Measurements from ENCODE around the gene UBQLN4. TPM values are rescaled to one million over a fixed set of nuclear protein-coding genes. Genes with fewer than 3 reads are reported as not detected.

Gene UBQLN4
- polyA plus RNA-seq, 1 donor from 2014 or later, result 34.9 TPM

DNA sequence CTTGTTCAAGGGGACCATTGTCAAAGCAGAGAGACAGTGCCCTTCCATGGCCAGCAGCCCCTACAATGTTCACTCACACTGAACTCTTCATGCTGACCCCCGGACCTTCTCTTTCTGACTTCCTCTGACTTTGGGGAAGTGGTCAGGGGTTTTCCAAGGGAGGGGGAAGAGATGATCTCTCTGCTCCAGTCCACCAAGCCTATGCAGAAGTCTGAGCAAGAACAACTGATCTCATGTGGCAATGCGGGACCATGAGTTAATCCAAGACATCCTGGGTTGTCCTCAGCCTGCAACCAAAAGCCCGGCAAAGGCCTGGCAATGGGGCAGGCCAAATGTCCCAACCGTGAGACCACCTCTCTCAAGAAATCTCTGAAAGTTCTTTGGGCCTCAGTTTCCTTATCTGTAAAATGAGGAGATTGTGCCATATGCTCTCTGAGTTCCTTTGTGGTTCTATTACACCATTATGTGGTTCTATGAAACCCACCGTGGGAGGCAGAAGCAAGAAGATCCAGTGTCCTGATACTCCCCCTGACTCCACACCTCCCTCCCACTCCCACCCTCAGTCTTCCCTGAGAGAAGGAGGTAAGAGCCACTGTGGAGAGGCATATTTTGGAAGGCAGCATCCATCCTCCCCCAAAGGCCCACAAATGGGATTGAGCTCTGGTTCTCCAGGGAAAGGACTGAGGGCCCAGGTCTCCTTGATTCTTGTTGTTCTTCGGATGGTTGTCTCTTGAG, 63.4 kb downstream of the UBQLN4 start:
- Histone ChIP-seq H3K4me3 (ENCODE audit: low read length) (no peak overlapping the region), H3K27ac (ENCODE audit: low read length) (no peak overlapping the region), H3K36me3 (ENCODE audit: insufficient read depth, low read length) (no peaks in the 10 kb centered on the region), H3K79me2 (replicated peaks; ENCODE audit: insufficient read depth, low read length) (no peaks in the 10 kb centered on the region), H3K9me2 (ENCODE audit: insufficient read depth, low read length) (no peaks in the 10 kb centered on the region), H4K20me1 (ENCODE audit: insufficient read depth) (no peaks in the 10 kb centered on the region), H2AFZ (ENCODE audit: low read depth, low read length) (no peak overlapping the region), H3F3A (ENCODE audit: insufficient read depth, low read length, poor library complexity, severe bottlenecking) (no peaks in the 10 kb centered on the region), H3K9me3 (ENCODE audit: low read length) (no peaks in the 10 kb centered on the region), H3K9ac (ENCODE audit: low read length) (no peak overlapping the region), H3K27me3 (ENCODE audit: insufficient read depth, low read depth, low read length) (no peaks in the 10 kb centered on the region), H3K4me2 (ENCODE audit: low read length) (no peak overlapping the region)
- TF ChIP-seq POLR2AphosphoS5 (IDR thresholded peaks at IDR 0.05), result no peak

DNA sequence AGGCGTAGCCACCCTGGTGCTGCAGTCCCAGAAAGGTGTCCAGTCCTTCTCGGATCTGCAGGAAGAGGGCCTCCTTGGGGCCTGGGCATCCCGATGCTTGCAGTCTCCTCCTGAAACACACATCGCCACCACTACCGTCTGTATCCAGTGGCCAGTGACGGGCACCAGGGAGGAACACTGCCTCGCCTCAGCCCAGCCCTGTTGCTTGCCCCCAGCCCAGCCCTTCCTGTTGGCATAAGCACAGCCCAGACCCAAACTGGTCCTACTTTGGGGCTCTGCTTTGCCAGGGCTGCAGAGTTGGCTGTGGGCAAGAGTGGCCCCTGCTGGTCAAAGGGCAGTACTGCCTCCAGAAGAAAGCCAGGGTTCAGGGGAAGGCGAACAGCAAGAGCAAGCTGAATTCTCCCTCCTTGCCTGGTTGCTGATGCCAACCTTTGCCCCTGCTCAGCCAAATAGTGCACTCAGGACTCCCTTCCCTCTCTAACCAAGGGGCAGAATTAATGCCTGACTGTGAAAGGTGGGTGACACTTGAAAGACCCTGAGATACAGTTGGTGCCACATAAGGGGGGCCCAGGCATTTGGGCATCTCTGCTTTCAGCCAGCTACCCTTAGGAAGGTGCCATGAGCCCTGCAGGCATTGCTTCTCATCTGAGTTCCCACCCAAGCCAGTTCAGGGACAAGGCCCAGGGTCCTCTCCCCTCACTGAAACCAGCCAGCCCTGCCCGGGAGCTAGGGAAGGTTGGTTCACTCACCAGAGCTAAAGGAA, 64.2 kb downstream of the UBQLN4 start:
- Histone ChIP-seq H3K4me2 (ENCODE audit: low read length) (no peak overlapping the region), H3K27me3 (ENCODE audit: insufficient read depth, low read depth, low read length) (no peaks in the 10 kb centered on the region), H2AFZ (ENCODE audit: low read depth, low read length) (no peak overlapping the region), H3F3A (ENCODE audit: insufficient read depth, low read length, poor library complexity, severe bottlenecking) (no peaks in the 10 kb centered on the region), H3K9me2 (ENCODE audit: insufficient read depth, low read length) (no peaks in the 10 kb centered on the region), H3K9me3 (ENCODE audit: low read length) (no peaks in the 10 kb centered on the region), H3K79me2 (replicated peaks; ENCODE audit: insufficient read depth, low read length) (no peaks in the 10 kb centered on the region), H3K27ac (ENCODE audit: low read length) (no peak overlapping the region), H4K20me1 (ENCODE audit: insufficient read depth) (no peaks in the 10 kb centered on the region), H3K4me3 (ENCODE audit: low read length) (no peak overlapping the region), H3K36me3 (ENCODE audit: insufficient read depth, low read length) (no peaks in the 10 kb centered on the region), H3K9ac (ENCODE audit: low read length) (no peak overlapping the region)
- TF ChIP-seq RAD21 (conservative IDR thresholded peaks at IDR 0.05), result peak; percentile 95
- TF ChIP-seq, protein P1, sequence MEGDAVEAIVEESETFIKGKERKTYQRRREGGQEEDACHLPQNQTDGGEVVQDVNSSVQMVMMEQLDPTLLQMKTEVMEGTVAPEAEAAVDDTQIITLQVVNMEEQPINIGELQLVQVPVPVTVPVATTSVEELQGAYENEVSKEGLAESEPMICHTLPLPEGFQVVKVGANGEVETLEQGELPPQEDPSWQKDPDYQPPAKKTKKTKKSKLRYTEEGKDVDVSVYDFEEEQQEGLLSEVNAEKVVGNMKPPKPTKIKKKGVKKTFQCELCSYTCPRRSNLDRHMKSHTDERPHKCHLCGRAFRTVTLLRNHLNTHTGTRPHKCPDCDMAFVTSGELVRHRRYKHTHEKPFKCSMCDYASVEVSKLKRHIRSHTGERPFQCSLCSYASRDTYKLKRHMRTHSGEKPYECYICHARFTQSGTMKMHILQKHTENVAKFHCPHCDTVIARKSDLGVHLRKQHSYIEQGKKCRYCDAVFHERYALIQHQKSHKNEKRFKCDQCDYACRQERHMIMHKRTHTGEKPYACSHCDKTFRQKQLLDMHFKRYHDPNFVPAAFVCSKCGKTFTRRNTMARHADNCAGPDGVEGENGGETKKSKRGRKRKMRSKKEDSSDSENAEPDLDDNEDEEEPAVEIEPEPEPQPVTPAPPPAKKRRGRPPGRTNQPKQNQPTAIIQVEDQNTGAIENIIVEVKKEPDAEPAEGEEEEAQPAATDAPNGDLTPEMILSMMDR (IDR thresholded peaks at IDR 0.05; ENCODE audit: poor library complexity, severe bottlenecking), result peak; percentile 97
- TF ChIP-seq TAF1 (IDR thresholded peaks at IDR 0.05; ENCODE audit: low read depth), result no peak
- no peak for TF ChIP-seq POLR2AphosphoS5 (IDR thresholded peaks at IDR 0.05)
- TF ChIP-seq SMC3 (conservative IDR thresholded peaks at IDR 0.05; ENCODE audit: poor library complexity), result peak; percentile 90

Other genes starting within 250 kb of the UBQLN4 start
- gene GON4L, start 196.6 kb downstream of the UBQLN4 start, polyA plus RNA-seq, result 24.8 and 30.2 TPM in 2 replicates
- 122 and 127 TPM in 2 replicates for gene SYT11, start 194.2 kb downstream of the UBQLN4 start, polyA plus RNA-seq
- 78.1 and 83.5 TPM in 2 replicates for gene RIT1, start 142.4 kb downstream of the UBQLN4 start, polyA plus RNA-seq
- 84.8 and 97.1 TPM in 2 replicates for gene KHDC4, start 119.4 kb downstream of the UBQLN4 start, polyA plus RNA-seq
- gene RXFP4, start 112.2 kb downstream of the UBQLN4 start, polyA plus RNA-seq, result not detected in 2 replicates
- gene ARHGEF2, start 75.3 kb downstream of the UBQLN4 start, polyA plus RNA-seq, result 45.1 and 59.6 TPM in 2 replicates
- gene SSR2, start 32.8 kb downstream of the UBQLN4 start, polyA plus RNA-seq, result 440 and 473 TPM in 2 replicates
- gene LAMTOR2, start 984 bp upstream of the UBQLN4 start, polyA plus RNA-seq, result 81.3 and 82.6 TPM in 2 replicates
- gene RAB25, start 7.4 kb upstream of the UBQLN4 start, polyA plus RNA-seq, result 1.3 TPM in 1 of 2 replicates, not detected in the other
- 39.8 and 44.4 TPM in 2 replicates for gene MEX3A, start 28.7 kb upstream of the UBQLN4 start, polyA plus RNA-seq
- gene LMNA, start 60.9 kb upstream of the UBQLN4 start, polyA plus RNA-seq, result 90.7 and 103 TPM in 2 replicates
- 17.1 and 38.4 TPM in 2 replicates for gene SEMA4A, start 99.8 kb upstream of the UBQLN4 start, polyA plus RNA-seq
- gene SLC25A44, start 140.3 kb upstream of the UBQLN4 start, polyA plus RNA-seq, result 13.7 and 16.2 TPM in 2 replicates
- 97.0 and 98.7 TPM in 2 replicates for gene PMF1, start 159.2 kb upstream of the UBQLN4 start, polyA plus RNA-seq
- 1.9 and 2.5 TPM in 2 replicates for gene BGLAP, start 188.4 kb upstream of the UBQLN4 start, polyA plus RNA-seq
- 16.8 and 27.3 TPM in 2 replicates for gene PAQR6, start 194.3 kb upstream of the UBQLN4 start, polyA plus RNA-seq
- 57.3 and 84.4 TPM in 2 replicates for gene SMG5, start 229.0 kb upstream of the UBQLN4 start, polyA plus RNA-seq
- 5.9 and 6.8 TPM in 2 replicates for gene TMEM79, start 230.5 kb upstream of the UBQLN4 start, polyA plus RNA-seq
- 3.3 and 4.1 TPM in 2 replicates for gene GLMP, start 241.9 kb upstream of the UBQLN4 start, polyA plus RNA-seq
- gene VHLL, start 245.5 kb upstream of the UBQLN4 start, polyA plus RNA-seq, result 1.4 and 1.8 TPM in 2 replicates

Measured in neural cell (in vitro differentiated cells).